GM19324 (cell line): ENCODE results near the gene DEPDC5.
"Not testable (repeated sequence)": the region's sequence is repeated elsewhere in the genome, so short reads cannot be mapped to it uniquely, and the experiment has no call there.

Experiments
- ATAC-seq: cut with Tn5 transposase; IDR thresholded peaks from one replicate; pipeline ENCODE4 v1.9.1; 2021; ENCODE audit warnings: mild to moderate bottlenecking, moderate library complexity; ENCODE audit not compliant: unreplicated experiment, low FRiP score

The DEPDC5 gene

GRCh38 chr22:31813898-31814297 lies 60.1 kb downstream of the DEPDC5 start:
- not testable (repeated sequence) for ATAC-seq

GRCh38 chr22:31814942-31815341 lies 61.1 kb downstream of the DEPDC5 start:
- ATAC-seq: no peak

- not testable (repeated sequence) for ATAC-seq
These were observed 61.6 kb downstream of the DEPDC5 start for GRCh38 chr22:31815383-31815814.

- no peak for ATAC-seq
These were observed 62.9 kb downstream of the DEPDC5 start for GRCh38 chr22:31816750-31817149.

- no peak for ATAC-seq
These were observed 64.9 kb downstream of the DEPDC5 start for GRCh38 chr22:31818481-31819392.

GRCh38 chr22:31820655-31821054 lies 66.8 kb downstream of the DEPDC5 start:
- no peak for ATAC-seq

- no peak for ATAC-seq
These were observed 67.8 kb downstream of the DEPDC5 start for GRCh38 chr22:31821572-31821971.

- no peak for ATAC-seq
These were observed 68.7 kb downstream of the DEPDC5 start for GRCh38 chr22:31822523-31822922.

- no peak for ATAC-seq
These were observed 71.7 kb downstream of the DEPDC5 start for GRCh38 chr22:31825513-31825912.

- no peak for ATAC-seq
These were observed 72.6 kb downstream of the DEPDC5 start for GRCh38 chr22:31826443-31826842.

- no peak for ATAC-seq
These were observed 74.9 kb downstream of the DEPDC5 start for GRCh38 chr22:31828739-31829138.

GRCh38 chr22:31829505-31829904 lies 75.7 kb downstream of the DEPDC5 start:
- no peak for ATAC-seq

GRCh38 chr22:31830721-31831070 lies 76.9 kb downstream of the DEPDC5 start:
- ATAC-seq: no peak

- ATAC-seq: no peak
These were observed 80.1 kb downstream of the DEPDC5 start for GRCh38 chr22:31833930-31834329.

GRCh38 chr22:31836010-31836409 lies 82.2 kb downstream of the DEPDC5 start:
- no peak for ATAC-seq

GRCh38 chr22:31838917-31839316 lies 85.1 kb downstream of the DEPDC5 start:
- ATAC-seq: no peak

- no peak for ATAC-seq
These were observed 86.2 kb downstream of the DEPDC5 start for GRCh38 chr22:31839986-31840385.

GRCh38 chr22:31840585-31840984 lies 86.8 kb downstream of the DEPDC5 start:
- ATAC-seq: no peak

GRCh38 chr22:31841078-31841827 lies 87.4 kb downstream of the DEPDC5 start:
- ATAC-seq: no peak

- no peak for ATAC-seq
These were observed 89.7 kb downstream of the DEPDC5 start for GRCh38 chr22:31843526-31843925.

- ATAC-seq: no peak
These were observed 91.1 kb downstream of the DEPDC5 start for GRCh38 chr22:31844941-31845340.
